Lung (tissue), 12 donors: Measurements from ENCODE around the gene EVI5. TPM values are rescaled to one million over a fixed set of nuclear protein-coding genes. Genes with fewer than 3 reads are reported as not detected.

Experiments used
- ATAC-seq: fragments of 200-7000 bp; cut with Tn5 transposase; one replicate; pipeline ENCODE4 v1.9.1; 2020; ENCODE audit warnings: moderate number of reproducible peaks; ENCODE audit not compliant: insufficient read depth, low FRiP score
- DNase-seq, 3 donors: peaks; one replicate each; pipeline ENCODE4 v3.0.0-alpha.2; 2013 to 2017
- H3K27ac ChIP-seq, 2 donors: one replicate each; pipeline ENCODE4 v1.5.1; 2013; ENCODE audit warnings: mild to moderate bottlenecking in 2 of 2, moderate library complexity in 2 of 2, control low read depth in 1 of 2, inconsistent platforms in 1 of 2, low read depth in 1 of 2, low read length in 1 of 2
- H3K27me3 ChIP-seq, 3 donors: one replicate each; pipeline ENCODE4 v1.5.1; 2013; ENCODE audit warnings: low read length in 2 of 3; ENCODE audit not compliant: control insufficient read depth in 3 of 3, insufficient read depth in 3 of 3
- H3K36me3 ChIP-seq, 4 donors: one replicate each; pipeline ENCODE4 v1.5.1; 2013; ENCODE audit warnings: low read length in 4 of 4, mild to moderate bottlenecking in 1 of 4, moderate library complexity in 1 of 4; ENCODE audit not compliant: control insufficient read depth in 4 of 4, insufficient read depth in 4 of 4
- H3K4me1 ChIP-seq, 5 donors: one replicate each; pipeline ENCODE4 v1.5.1; 2013; ENCODE audit warnings: low read length in 5 of 5, mild to moderate bottlenecking in 2 of 5, moderate library complexity in 1 of 5; ENCODE audit not compliant: control insufficient read depth in 5 of 5, insufficient read depth in 5 of 5
- H3K4me3 ChIP-seq: one replicate; pipeline ENCODE4 v1.5.1; 2013; ENCODE audit warnings: mild to moderate bottlenecking, control low read depth, moderate library complexity
- H3K9ac ChIP-seq, 2 donors: one replicate each; pipeline ENCODE4 v1.5.1; 2013; ENCODE audit warnings: low read length in 2 of 2, control low read depth in 1 of 2; ENCODE audit not compliant: insufficient read depth in 1 of 2
- H3K9me3 ChIP-seq, 4 donors: one replicate each; pipeline ENCODE4 v1.5.1; 2013; ENCODE audit warnings: low read length in 3 of 4, mild to moderate bottlenecking in 1 of 4, moderate library complexity in 1 of 4; ENCODE audit not compliant: control insufficient read depth in 4 of 4, insufficient read depth in 3 of 4
- WGBS, 2 donors: extraction: QIAGEN DNeasy Blood & Tissue Kit; methylation state at CpG; one replicate each; pipeline ENCODE4 v1.1.7; 2013; 5-methylcytosine and 5-hydroxymethylcytosine counted together
- polyA plus RNA-seq, 2 donors: library from polyadenylated mRNA; stranded (reverse); fragments of 200-250 nt; gene quantifications; one replicate each; pipeline ENCODE4 v1.2.1, GENCODE V29; 2013
- total RNA-seq, 2 donors: library from RNA; depleted of rRNA in 1 of 2; stranded (reverse); fragments of >200 nt in 1 of 2; gene quantifications; one replicate each; pipeline ENCODE4 v1.2.1, GENCODE V29; 2014 to 2021
- TF ChIP-seq, protein P1 (sequence below): IDR thresholded peaks from 2 replicates; pipeline ENCODE4 v1.5.1; 2012; ENCODE audit warnings: mild to moderate bottlenecking; ENCODE audit errors: control extremely low read depth, extremely low read depth
- donor health status: control.
- donor health status: control.
- donor health status: Bipolar disorder and iron deficiency.
- donor health status: healthy.
- donor health status: DM: yes; HTN: yes; CAD: no.

The EVI5 gene
- total and polyA plus RNA-seq, 4 donors, result 4.9 to 88.8 (median 25.1) TPM

DNA sequence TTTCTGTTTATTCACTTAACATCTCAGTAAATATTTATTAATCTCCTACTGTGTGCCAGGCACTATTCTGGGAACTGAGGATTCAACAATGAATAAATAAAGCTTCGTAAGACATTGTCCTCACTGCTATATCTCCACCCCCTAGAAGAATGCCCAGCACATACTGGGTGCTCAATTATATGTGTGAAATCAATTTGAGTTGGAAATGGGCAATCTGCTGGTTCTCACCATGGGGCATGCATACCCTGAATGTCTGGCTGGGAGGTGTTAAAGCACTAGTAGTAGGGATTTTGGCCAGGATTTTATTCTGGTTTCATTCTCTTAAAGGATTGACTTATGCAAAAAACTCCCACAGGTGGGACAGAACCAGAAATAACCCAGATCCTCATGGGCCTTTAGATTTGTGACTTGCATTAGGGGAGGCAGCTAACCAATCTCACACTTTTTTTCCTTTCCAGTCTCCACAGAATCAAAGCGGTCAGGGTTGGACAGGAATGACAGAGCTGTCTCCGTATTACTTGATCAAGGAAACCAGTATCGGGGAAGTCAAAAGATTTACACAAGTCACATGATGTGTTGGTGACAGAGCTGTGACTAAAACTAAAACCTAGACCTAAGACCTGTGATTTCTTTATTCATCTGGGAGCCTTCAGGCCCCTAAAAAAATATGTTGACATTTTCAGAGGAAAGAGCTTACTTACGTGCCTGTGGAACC, 311.0 kb downstream of the EVI5 start:
- TF ChIP-seq, protein P1, sequence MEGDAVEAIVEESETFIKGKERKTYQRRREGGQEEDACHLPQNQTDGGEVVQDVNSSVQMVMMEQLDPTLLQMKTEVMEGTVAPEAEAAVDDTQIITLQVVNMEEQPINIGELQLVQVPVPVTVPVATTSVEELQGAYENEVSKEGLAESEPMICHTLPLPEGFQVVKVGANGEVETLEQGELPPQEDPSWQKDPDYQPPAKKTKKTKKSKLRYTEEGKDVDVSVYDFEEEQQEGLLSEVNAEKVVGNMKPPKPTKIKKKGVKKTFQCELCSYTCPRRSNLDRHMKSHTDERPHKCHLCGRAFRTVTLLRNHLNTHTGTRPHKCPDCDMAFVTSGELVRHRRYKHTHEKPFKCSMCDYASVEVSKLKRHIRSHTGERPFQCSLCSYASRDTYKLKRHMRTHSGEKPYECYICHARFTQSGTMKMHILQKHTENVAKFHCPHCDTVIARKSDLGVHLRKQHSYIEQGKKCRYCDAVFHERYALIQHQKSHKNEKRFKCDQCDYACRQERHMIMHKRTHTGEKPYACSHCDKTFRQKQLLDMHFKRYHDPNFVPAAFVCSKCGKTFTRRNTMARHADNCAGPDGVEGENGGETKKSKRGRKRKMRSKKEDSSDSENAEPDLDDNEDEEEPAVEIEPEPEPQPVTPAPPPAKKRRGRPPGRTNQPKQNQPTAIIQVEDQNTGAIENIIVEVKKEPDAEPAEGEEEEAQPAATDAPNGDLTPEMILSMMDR, result no peak
- ATAC-seq (no peak), DNase-seq (no peak)
- 48 to 76% methylated on average over 5 of the region's 5 CpGs for WGBS, 2 donors
- H3K27me3 ChIP-seq, result peaks cover 0 to 35% (median 28%) of the 10 kb centered on the region in 3 donors
- no peaks in the 10 kb centered on the region for H3K36me3 ChIP-seq
- no peaks in the 10 kb centered on the region for H3K4me1 ChIP-seq
- H3K9me3 ChIP-seq, result no peaks in the 10 kb centered on the region
- H3K9ac ChIP-seq, result no peak overlapping the region
- H3K4me3 ChIP-seq, result no peak overlapping the region
- no peak overlapping the region for H3K27ac ChIP-seq

DNA sequence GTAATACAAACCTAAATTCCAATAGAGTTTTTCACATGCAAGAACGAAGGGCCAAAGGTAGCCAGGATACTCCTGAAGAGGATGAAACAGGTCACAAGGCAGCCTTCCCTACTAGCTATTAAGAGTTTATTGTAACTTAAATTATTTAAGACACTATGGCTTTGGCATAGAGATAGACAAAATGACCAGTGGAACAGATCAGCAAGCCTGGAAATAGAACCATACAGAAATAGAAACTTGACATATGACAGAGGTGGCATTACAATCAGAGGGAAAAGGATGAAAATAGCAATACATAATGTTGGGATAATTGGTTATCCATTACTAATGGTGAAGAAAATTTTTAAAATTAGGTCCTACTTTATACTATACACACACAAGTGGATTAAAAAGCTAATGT, 314.7 kb downstream of the EVI5 start:
- Histone ChIP-seq H3K4me3 (no peak overlapping the region), H3K9me3 (no peaks in the 10 kb centered on the region), H3K27me3 (peaks cover 0 to 11% (median 9%) of the 10 kb centered on the region in 3 donors), H3K27ac (no peak overlapping the region), H3K4me1 (no peaks in the 10 kb centered on the region), H3K9ac (no peak overlapping the region), H3K36me3 (no peaks in the 10 kb centered on the region)
- 89 to 98% methylated on average over 1 of the region's 1 CpG for WGBS, 2 donors
- DNase-seq (no peak), ATAC-seq (no peak)
- TF ChIP-seq, protein P1, result no peak

DNA sequence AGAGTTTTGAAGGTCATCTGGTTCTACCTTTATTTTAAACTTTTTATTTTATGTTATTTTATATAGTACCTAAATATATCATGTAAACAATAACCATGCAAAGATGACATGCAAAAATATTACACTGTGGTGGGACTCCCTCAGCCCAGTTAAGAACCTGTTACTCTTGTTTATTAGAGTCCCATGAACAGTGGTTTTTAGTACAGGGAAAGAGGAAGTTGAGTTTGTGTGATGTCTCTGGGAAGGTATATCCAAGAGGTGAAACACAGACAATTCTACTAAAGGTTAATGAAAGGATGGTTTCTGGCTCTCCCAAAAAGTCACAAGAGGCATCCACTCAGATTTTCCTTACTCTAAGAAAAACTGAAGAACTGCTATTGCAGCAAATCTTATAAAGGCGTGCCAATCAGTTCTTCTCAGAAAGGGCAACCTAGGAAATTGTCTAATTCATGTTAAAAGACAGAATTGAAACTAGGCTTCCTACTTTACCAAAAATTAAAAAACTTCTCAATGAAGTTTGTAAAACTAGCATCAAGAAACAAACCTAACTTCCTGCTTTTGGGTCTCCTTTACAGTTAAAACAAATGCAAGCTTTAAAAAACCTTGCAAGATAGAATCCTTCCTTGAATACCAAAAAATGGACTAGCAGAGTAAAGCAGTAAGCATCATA, 318.1 kb downstream of the EVI5 start:
- H3K9me3 ChIP-seq, result no peaks in the 10 kb centered on the region
- no peaks in the 10 kb centered on the region for H3K36me3 ChIP-seq
- peaks cover 0 to under 1% (median 0%) of the 10 kb centered on the region in 3 donors for H3K27me3 ChIP-seq
- DNase-seq, result no peak
- 54 to 72% methylated on average over 1 of the region's 1 CpG for WGBS, 2 donors
- H3K4me1 ChIP-seq, result no peaks in the 10 kb centered on the region
- no peak overlapping the region for H3K4me3 ChIP-seq
- no peak overlapping the region for H3K27ac ChIP-seq
- no peak overlapping the region for H3K9ac ChIP-seq
- TF ChIP-seq, protein P1, result no peak
- ATAC-seq, result no peak
